Immature natural killer cell (primary cell): ENCODE data around the gene AP1G1. TPM values are rescaled to one million over a fixed set of nuclear protein-coding genes. Genes with fewer than 3 reads are reported as not detected.
"Not testable (repeated sequence)": the region's sequence is repeated elsewhere in the genome, so short reads cannot be mapped to it uniquely, and the experiment has no call there.

Experiments used
- DNase-seq, 3 donors: peaks; one replicate each; pipeline ENCODE4 v3.0.0; 2022; ENCODE audit warnings: mixed read lengths in 1 of 3
- H3K27ac Mint-ChIP-seq, 6 donors: one replicate each; pipeline ENCODE4 v1.8.0; 2020; ENCODE audit warnings: mixed read lengths in 6 of 6, mild to moderate bottlenecking in 5 of 6, inconsistent platforms in 4 of 6, moderate library complexity in 3 of 6
- H3K27me3 Mint-ChIP-seq, 3 donors: one replicate each; pipeline ENCODE4 v1.8.0; 2020 to 2021; ENCODE audit warnings: low read depth in 3 of 3, mild to moderate bottlenecking in 3 of 3, mixed read lengths in 3 of 3, moderate library complexity in 3 of 3, inconsistent platforms in 1 of 3
- H3K36me3 Mint-ChIP-seq, 3 donors: one replicate each; pipeline ENCODE4 v1.8.0; 2020; ENCODE audit warnings: mixed read lengths in 3 of 3, inconsistent platforms in 2 of 3, mild to moderate bottlenecking in 2 of 3
- H3K4me1 Mint-ChIP-seq, 2 donors: one replicate each; pipeline ENCODE4 v1.8.0; 2020; ENCODE audit warnings: inconsistent platforms in 2 of 2, mild to moderate bottlenecking in 2 of 2, mixed read lengths in 2 of 2, moderate library complexity in 1 of 2
- H3K4me3 Mint-ChIP-seq, 5 donors: one replicate each; pipeline ENCODE4 v1.8.0; 2020; ENCODE audit warnings: mild to moderate bottlenecking in 5 of 5, mixed read lengths in 5 of 5, inconsistent platforms in 3 of 5, moderate library complexity in 3 of 5
- H3K9me3 Mint-ChIP-seq, 6 donors: one replicate each; pipeline ENCODE4 v1.8.0; 2020; ENCODE audit warnings: mild to moderate bottlenecking in 6 of 6, mixed read lengths in 6 of 6, inconsistent platforms in 4 of 6, moderate library complexity in 3 of 6
- polyA plus RNA-seq, 3 donors: library from polyadenylated mRNA; unstranded; fragments of 300-500 nt; fragmentation: Illumina TruSeq; gene quantifications; one replicate each; pipeline ENCODE4 v1.2.3, GENCODE V29; 2021

The AP1G1 gene
- polyA plus RNA-seq, 3 donors from 2014 or later = 5.2 to 24.4 (median 5.2) TPM

GRCh38 chr16:71700831-71701230 is 107.8 kb downstream of the AP1G1 start:
- no peak overlapping the region for H3K4me3 Mint-ChIP-seq
- H3K9me3 Mint-ChIP-seq = no peaks in the 10 kb centered on the region

GRCh38 chr16:71698491-71698890 is 110.1 kb downstream of the AP1G1 start:
- Mint-ChIP-seq H3K9me3 (no peaks in the 10 kb centered on the region), H3K27ac (no peak overlapping the region), H3K27me3 (no peaks in the 10 kb centered on the region), H3K4me1 (no peaks in the 10 kb centered on the region), H3K4me3 (no peak overlapping the region), H3K36me3 (peaks cover 0 to 11% (median 5%) of the 10 kb centered on the region in 3 donors)
- no peak for DNase-seq

More at GRCh38 chr16:71700831-71701230, 107.8 kb downstream of the AP1G1 start:
- peaks cover 0 to 2% of the 10 kb centered on the region in 2 donors for H3K4me1 Mint-ChIP-seq
- DNase-seq = no peak
- H3K27ac Mint-ChIP-seq = no peak overlapping the region
- H3K27me3 Mint-ChIP-seq = no peaks in the 10 kb centered on the region
- peaks cover 0 to 11% (median 5%) of the 10 kb centered on the region in 3 donors for H3K36me3 Mint-ChIP-seq

GRCh38 chr16:71693164-71693563 is 115.5 kb downstream of the AP1G1 start:
- no peak for DNase-seq
- no peak overlapping the region for H3K27ac Mint-ChIP-seq
- H3K27me3 Mint-ChIP-seq = peaks cover 0 to 2% (median 0%) of the 10 kb centered on the region in 3 donors
- no peaks in the 10 kb centered on the region for H3K4me1 Mint-ChIP-seq
- no peaks in the 10 kb centered on the region for H3K9me3 Mint-ChIP-seq
- peaks cover 10 to 20% (median 16%) of the 10 kb centered on the region in 3 donors for H3K36me3 Mint-ChIP-seq
- no peak overlapping the region for H3K4me3 Mint-ChIP-seq

- Mint-ChIP-seq H3K36me3 (peaks cover 19 to 20% (median 19%) of the 10 kb centered on the region in 3 donors), H3K4me1 (no peaks in the 10 kb centered on the region), H3K27ac (no peak overlapping the region), H3K4me3 (no peak overlapping the region), H3K27me3 (peaks cover 0 to 2% (median 0%) of the 10 kb centered on the region in 3 donors), H3K9me3 (no peaks in the 10 kb centered on the region)
- no peak for DNase-seq
Observed at GRCh38 chr16:71689901-71690300, 118.7 kb downstream of the AP1G1 start.

GRCh38 chr16:71687861-71688260 is 120.8 kb downstream of the AP1G1 start:
- H3K4me1 Mint-ChIP-seq = no peaks in the 10 kb centered on the region
- H3K9me3 Mint-ChIP-seq = peaks cover 0 to 2% (median 0%) of the 10 kb centered on the region in 6 donors
- no peak overlapping the region for H3K4me3 Mint-ChIP-seq
- no peaks in the 10 kb centered on the region for H3K27me3 Mint-ChIP-seq
- H3K36me3 Mint-ChIP-seq = peaks cover 28 to 32% (median 30%) of the 10 kb centered on the region in 3 donors
- H3K27ac Mint-ChIP-seq = no peak overlapping the region
- no peak for DNase-seq

- H3K27me3 Mint-ChIP-seq, DNase-seq, H3K4me3 Mint-ChIP-seq, H3K4me1 Mint-ChIP-seq, H3K9me3 Mint-ChIP-seq, H3K27ac Mint-ChIP-seq: not testable (repeated sequence)
- peaks cover 26 to 45% (median 33%) of the 10 kb centered on the region in 3 donors for H3K36me3 Mint-ChIP-seq
Observed at GRCh38 chr16:71684280-71684679, 124.4 kb downstream of the AP1G1 start.

GRCh38 chr16:71681360-71681759 is 127.3 kb downstream of the AP1G1 start:
- H3K4me1 Mint-ChIP-seq = no peaks in the 10 kb centered on the region

More at GRCh38 chr16:71681360-71681759, 127.3 kb downstream of the AP1G1 start:
- Mint-ChIP-seq H3K36me3 (peaks cover 22 to 38% (median 38%) of the 10 kb centered on the region in 3 donors), H3K27me3 (no peaks in the 10 kb centered on the region), H3K4me3 (no peak overlapping the region), H3K27ac (no peak overlapping the region), H3K9me3 (peaks cover 0 to 2% (median 0%) of the 10 kb centered on the region in 6 donors)
- no peak for DNase-seq

Other genes starting within 250 kb of the AP1G1 start
- under 1 TPM in 1 of 3 donors, not detected in 2; 0.10 TPM for gene TAT, start 231.7 kb downstream of the AP1G1 start, polyA plus RNA-seq
- not detected for gene MARVELD3, start 182.7 kb downstream of the AP1G1 start, polyA plus RNA-seq
- 1 to 10 TPM in 1 of 3 donors, under 1 TPM in 2; 0.30 to 3.0 (median 0.80) TPM for gene PHLPP2, start 84.1 kb downstream of the AP1G1 start, polyA plus RNA-seq
- gene ATXN1L, start 37.1 kb upstream of the AP1G1 start, polyA plus RNA-seq = 10 to 100 TPM in 1 of 3 donors, 1 to 10 TPM in 2; 9.6 to 18.6 (median 9.8) TPM
- 10 to 100 TPM in 2 of 3 donors, 1 to 10 TPM in 1; 9.3 to 12.6 (median 12.2) TPM for gene ZNF821, start 75.3 kb upstream of the AP1G1 start, polyA plus RNA-seq
- 100 to 1,000 TPM in 2 of 3 donors, 10 to 100 TPM in 1; 98.3 to 171 (median 141) TPM for gene IST1, start 86.7 kb upstream of the AP1G1 start, polyA plus RNA-seq
- not detected for gene PKD1L3, start 191.6 kb upstream of the AP1G1 start, polyA plus RNA-seq
- gene DHODH, start 199.9 kb upstream of the AP1G1 start, polyA plus RNA-seq = 1 to 10 TPM in 2 of 3 donors, under 1 TPM in 1; 0.34 to 7.2 (median 5.9) TPM
- not detected for gene HP, start 245.7 kb upstream of the AP1G1 start, polyA plus RNA-seq